Central memory CD4-positive, alpha-beta T cell (primary cell): Measurements from ENCODE around the gene PAM16.
"Not testable (repeated sequence)": the region's sequence is repeated elsewhere in the genome, so short reads cannot be mapped to it uniquely, and the experiment has no call there.

Experiments
- DNase-seq: peaks from one replicate; pipeline ENCODE4 v3.0.0; 2022

Gene PAM16

DNA sequence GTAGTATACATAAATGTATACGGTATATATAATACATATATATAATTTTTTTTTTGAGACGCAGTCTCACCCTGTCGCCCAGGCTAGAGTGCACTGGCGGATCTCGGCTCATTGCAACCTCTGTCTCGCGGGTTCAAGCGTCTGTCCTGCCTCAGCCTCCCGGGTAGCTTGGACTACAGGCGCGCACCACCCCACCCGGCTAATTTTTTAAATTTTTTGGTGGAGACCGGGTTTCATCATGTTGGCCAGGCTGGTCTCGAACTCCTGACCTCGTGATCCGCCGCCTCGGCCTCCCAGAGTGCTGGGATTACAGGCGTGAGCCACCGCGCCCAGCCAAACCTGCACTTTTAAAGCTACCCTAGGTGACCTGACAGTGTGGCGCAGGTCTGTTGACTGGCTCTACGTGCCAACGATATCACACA lies 745 bp downstream of the PAM16 start:
- no peak for DNase-seq

DNA sequence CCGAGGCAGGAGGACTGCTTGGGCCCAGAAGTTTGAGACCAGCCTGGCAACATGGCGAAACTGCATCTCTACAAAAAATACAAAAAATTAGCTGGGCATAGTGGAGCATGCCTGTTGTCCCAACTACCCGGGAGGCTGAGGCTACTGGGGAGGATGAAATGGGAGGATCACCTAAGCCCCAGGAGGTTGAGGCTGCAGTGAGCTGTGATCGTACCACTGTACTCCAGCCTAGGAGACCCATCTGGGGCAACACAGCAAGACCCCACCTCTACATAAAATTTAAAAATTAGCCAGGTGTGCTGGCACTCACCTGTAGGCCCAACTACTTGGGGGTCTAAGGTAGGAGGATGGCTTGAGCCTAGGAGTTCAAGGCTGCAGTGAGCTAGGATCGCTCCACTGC lies 1.8 kb downstream of the PAM16 start:
- no peak for DNase-seq

DNA sequence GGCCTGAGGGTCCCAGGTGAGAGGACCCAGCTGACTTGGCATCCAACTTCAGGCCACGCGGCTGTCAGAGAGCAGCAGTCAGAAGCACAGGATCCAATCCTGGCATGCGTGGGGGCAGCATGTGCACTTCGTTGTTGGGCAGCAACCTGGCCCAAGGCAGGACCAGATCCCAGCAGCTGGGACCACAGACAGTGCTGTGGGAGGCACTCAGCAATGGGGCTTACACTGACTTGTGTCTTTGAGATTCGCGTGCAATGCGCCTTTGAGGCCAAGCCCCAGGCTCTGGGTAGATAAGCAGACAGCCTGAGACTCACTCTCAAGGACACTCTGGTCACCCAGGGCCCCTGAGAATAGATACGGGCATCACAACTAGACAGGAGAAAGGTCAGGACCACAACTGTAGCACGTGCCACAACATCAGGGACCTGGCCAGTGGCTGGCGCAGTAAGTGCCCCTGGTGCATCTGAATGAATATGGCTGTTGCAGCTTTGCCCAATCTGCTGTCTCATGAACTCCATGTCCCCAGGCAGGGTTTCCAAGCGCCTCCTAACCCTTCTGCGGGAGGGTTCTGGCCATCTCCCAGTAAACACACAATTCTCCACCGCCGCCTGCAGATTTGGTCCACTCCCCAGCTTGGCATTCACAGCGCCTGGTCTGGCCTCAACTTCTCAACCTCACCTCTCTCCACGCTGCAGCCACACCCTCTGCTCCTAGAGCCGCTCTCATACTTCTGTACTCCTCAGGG lies 3.2 kb downstream of the PAM16 start:
- no peak for DNase-seq

DNA sequence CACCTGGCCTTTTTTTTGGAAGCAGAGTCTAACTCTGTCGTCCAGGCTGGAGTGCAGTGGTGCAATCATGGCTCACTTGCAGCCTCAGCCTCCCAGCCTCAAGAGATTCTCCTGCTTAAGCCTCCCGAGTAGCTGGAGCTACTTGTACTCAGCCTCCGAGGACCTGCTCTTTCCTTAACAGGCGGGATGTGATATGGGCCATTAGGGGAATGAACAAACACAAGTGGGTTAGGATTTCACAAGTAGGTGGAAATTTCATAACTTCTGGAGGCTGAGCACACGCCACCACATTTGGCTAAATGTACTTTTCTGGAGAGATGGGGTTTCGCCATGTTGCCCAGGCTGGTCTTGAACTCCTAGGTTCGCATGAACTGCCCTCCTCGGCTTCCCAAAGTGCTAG lies 4.1 kb downstream of the PAM16 start:
- DNase-seq, result no peak

DNA sequence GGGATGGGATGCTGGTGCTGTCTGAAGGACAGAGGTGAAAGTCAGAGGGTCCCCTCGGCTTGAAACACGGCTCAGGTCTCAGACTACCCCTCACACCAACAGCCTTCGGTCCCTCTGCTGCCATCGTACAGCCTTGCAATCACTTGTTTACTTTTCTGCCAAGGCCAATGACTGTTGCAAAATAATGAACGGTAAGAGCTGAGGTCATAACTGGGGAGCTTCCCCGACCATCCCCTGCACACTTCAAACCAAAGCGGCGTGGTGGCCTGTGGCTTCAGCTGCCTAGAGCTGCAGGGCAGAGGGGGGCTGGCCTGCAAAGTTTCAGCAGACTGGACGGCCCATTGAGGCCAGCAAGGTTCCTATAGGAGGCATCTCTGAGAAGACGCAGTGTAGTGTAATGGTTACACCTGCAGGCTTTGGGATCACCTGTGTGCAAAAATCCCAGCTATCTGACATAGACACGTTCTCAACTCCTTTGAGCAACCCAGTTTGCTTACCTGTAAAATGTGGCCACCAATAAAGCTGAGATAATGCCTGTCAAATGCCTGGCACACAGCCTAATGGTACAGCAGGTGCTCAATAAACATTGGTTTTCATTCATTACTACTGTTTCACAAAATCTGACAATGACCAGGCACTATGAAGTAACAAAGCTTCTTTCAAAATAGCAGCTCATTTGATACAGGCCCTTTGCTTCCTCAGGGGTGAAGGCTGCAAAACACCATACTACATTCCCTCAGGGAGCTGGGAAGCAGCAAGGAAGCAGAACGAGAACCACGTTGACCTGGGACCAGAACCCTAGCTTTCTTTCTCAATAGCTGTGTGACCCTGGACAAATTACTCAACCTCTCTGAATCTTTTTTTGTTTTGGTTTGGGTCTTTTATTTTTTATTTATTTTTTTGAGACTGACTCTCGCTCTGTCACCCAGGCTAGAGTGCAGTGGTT lies 5.0 kb downstream of the PAM16 start:
- DNase-seq, result no peak

DNA sequence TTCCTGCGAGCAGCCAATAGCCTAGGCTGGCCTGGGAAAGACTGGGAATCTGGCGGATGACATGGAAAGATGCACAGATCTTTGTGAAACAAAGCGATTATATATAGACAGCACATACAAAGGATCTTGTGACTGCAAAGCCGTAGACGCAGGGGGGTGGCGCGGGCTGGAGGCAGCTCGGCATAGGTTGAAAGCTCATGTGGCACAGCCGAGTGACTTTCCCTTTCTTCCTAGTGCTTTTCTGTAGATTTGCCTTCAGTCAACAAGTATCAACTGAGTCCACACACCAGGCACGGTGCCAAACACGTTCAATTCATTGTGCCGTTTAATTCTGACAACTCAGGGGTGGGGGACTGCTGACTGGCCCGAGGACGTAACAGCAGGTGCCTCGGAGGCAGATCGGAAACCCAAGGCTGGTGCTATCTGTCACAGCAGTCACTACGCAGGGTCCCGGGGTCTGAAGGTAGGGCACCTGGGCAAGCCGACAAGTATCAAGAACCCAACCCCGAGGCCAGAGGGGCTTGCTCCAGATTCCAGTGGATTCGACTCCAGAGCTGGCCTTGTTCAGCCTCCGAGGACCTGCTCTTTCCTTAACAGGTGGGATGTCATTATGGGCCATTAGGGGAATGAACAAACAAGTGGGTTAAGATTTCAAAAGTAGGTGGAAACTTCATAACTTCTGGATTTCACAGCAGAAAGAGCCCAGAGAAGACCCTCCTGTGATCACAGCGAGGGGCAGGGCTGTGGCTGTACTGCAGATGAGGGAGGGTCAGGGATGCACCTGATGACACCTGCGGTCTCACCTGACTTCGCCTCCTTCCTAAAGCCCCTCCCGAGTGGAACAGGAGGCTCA lies 5.9 kb downstream of the PAM16 start:
- DNase-seq, result no peak

DNA sequence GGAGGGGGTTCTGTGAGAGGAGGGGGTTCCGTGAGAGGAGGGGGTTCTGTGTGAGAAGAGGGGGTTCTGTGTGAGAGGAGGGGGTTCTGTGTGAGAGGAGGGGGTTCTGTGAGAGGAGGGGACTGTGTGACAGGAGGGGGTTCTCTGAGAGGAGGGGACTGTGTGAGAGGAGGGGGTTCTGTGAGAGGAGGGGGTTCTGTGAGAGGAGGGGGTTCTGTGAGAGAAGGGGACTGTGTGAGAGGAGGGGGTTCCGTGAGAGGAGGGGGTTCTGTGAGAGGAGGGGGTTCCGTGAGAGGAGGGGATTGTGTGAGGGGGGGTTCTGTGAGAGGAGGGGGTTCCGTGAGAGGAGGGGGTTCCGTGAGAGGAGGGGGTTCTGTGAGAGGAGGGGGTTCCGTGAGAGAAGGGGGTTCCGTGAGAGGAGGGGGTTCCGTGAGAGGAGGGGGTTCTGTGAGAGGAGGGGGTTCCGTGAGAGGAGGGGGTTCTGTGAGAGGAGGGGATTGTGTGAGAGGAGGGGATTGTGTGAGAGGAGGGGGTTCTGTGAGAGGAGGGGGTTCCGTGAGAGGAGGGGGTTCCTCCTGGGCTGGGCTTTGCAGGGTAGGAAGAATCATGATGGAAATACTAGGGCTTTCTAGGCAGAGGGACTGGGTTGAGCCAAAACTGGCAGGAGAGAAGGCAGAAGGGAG lies 6.7 kb downstream of the PAM16 start:
- DNase-seq, result not testable (repeated sequence)

DNA sequence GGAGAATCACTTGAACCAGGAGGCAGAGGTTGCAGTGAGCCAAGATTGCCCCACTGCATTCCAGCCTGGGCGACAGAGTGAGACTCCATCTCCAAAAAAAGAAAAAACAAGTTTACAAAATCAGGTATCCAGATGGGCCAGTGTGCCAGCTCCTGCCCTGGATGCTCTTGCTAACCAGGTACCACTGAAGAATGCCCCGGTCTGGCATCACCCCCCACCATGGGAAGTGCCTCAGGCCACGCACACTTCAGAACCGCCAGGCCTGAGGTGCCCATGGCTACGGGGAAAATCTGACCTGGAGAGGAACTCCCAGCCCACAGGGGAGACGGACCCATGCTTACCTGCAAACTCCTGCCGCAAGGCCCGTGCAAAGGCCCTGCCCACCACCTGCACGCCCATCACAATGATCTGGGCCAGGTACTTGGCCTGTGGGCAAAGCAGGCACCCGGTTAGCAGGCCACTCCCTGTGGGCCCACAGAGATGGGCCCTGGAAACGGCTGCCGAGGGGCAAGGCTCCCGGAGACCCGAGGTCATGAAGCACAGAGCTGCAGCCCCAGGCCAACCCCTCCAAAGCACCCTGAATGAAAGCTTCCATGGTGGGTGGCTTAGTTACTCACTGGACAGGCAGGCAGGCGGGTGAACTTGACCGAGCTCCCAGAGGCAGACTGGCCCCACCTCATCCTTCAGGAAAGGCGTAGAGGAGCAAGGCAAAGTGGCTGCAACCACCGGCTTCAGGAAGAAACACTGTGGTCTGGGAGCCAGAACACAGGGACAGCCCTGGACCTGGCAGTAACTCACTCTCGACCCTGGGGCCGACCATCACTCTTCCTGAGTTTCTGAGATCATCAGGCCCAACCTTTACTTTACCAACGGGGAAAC lies 8.0 kb downstream of the PAM16 start:
- DNase-seq, result no peak

DNA sequence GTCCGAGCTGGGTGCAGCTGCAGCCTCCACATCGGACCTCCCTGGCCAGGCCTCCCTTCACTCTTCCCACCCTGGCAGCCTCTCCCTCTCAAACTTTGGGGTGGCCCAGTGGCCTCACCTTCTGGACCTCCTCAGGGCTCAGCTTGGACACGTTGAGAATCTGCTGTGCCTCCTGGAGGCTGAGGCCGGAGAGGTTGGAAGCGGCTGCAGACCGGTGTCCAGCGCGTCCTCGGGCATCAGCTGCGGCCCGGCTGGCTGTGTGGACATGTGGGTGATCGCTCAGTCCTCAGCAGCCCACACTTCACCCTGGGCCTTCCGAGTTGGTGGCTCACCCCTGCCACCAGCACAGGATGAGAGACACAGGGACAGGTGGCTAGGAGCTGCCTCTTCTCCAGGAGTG lies 9.9 kb downstream of the PAM16 start:
- no peak for DNase-seq

DNA sequence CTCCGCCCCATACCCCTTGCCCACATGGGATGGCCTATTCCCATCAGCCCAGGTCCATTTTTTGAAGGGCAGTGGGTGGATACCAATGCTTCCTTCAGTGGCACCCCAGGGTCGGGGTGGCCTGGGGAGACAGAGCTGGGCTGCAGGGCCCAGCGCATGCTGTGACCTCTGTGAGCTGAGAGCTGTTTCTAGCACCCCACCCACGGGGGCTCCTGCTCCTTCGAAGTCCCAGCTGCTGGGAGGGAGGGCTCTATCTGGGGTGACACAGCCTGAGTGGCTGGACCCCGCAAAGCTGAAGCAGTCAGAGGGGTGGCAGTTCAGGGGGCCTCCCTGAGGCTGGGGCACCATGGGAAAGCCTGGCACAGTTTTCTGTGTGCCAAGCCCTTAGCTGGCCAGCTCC lies 10.7 kb downstream of the PAM16 start:
- DNase-seq, result no peak

DNA sequence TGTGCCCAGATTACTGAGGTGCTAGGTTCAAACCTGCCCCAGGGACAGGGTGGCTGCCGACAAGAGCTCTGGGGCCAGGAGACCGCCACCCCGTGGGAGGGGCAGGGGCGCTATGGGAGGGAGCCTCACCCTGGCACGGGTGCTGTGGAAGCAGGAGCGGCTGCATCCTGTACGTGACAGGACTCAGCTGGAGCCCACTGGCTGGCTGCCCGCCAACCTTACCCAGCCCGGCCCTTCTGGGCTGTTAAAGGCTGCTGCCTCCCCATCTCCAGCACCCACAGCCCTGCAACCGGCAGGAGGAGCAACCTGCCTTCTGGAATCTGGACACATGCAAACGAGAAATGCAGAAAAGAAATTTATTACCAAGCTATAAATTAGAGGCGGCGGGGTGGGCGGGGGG lies 11.2 kb downstream of the PAM16 start:
- DNase-seq, result no peak

DNA sequence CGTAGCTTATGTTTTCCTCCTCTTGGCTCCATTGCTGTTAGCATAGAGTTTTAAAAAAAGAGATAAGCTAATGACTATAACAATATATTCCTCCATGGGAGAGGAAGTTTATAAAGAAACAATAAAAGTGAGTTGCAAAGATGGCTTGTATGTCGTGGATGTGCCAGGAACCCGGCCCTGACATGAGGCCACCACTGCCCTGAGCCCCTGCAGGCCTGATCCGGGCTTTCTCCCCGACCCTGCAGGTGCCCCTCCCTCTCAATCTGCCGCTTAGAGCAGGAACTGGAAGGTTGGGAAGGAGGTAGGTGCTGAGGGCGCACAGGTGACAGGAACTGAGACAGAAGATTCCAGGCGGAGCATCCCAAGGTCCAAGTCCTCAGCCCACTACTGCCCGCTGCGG lies 11.7 kb downstream of the PAM16 start:
- no peak for DNase-seq

DNA sequence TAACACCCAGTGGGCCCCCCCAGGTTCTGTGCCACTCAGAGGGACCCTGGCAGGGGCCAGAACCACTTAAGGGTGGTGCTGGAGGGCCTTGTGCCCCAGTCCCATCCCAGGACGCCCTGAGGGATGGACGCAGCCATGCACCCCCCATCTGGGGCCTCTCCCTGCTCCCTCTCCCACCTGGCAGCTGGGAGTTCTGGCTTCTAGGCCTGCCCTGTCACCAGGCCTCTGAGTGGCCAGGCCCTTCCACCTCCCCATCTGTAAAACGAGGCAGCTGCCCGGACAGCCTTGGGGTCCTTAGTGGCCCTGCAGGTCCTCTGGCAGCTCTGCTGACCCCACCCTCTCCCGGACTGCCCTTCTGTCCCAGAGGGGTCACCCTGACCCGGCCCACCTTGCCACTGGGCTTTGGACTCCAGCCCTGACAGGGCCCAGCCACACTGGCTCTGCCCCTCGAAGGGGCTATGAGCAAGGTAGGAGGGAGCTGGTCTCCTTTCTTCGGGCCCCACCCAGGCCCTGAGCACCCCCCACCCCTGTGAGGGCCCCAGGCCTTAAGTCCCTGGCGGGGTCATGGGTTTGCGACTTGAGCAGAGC lies 12.3 kb downstream of the PAM16 start:
- DNase-seq, result no peak

DNA sequence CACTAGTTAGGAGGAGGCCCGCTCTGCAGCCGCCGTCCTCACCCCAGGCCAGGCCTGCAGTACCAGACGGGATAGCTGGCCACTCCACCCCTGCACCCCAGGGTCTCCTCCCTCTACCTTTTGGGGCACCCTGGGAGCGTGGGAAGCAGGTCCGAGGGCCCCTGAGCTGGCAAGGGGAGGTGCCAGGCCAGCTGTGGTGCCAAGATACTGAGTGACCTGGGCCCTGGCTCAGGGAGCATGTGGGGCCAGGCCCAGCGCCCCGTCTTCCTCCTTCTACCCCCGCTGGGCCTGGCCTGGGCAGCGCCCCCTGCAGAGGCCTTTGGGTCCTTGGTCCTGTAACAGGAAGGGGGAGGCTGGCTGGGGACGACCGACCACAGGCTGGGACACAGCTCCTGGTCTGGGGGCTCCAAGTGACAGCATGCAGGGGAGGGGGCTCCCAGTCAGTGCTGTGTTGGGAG lies 13.0 kb downstream of the PAM16 start:
- no peak for DNase-seq

DNA sequence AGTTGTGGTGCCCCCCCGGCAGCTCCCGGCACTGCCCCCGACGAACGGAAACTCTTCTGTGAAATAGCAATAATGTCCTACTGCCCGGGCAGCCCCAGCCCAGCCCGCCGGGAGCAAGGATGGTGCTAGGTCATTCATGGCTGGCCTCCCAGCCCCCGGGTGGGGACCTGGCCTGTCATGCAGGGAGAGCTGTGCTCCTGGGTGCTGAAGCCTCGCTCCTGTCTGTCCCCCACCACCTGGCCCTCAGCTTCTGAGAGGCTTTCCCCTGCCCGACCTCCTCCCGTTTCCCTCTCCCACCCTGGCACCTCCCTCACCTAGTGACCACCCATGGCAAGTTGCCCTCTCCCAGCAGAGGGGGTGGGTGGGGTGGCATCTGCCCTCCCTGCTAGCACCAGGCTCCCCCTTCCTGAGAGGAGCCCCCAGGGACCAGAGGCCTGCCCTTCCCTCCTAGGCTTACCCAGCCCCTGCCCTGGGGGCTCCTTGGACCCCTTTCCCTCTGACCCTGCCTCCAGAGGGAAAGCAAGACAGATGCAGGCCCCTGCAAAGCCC lies 13.5 kb downstream of the PAM16 start:
- DNase-seq, result no peak

DNA sequence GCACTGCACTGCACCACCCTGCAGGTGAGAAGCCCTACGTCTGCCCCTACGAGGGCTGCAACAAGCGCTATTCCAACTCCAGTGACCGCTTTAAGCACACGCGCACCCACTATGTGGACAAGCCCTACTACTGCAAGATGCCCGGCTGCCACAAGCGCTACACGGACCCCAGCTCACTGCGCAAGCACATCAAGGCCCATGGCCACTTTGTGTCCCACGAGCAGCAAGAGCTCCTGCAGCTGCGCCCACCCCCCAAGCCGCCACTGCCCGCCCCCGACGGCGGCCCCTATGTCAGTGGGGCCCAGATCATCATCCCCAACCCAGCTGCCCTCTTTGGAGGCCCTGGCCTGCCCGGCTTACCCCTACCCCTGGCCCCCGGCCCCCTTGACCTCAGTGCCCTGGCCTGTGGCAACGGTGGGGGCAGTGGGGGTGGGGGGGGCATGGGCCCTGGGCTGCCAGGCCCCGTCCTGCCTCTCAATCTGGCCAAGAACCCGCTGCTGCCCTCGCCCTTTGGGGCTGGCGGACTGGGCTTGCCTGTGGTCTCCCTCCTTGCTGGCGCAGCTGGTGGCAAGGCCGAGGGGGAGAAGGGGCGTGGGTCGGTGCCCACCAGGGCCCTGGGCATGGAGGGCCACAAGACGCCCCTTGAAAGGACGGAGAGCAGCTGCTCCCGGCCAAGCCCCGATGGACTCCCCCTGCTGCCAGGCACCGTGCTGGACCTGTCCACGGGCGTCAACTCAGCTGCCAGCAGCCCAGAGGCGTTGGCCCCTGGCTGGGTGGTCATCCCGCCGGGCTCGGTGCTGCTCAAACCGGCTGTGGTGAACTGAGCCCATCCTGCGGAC lies 14.2 kb downstream of the PAM16 start:
- DNase-seq, result no peak

DNA sequence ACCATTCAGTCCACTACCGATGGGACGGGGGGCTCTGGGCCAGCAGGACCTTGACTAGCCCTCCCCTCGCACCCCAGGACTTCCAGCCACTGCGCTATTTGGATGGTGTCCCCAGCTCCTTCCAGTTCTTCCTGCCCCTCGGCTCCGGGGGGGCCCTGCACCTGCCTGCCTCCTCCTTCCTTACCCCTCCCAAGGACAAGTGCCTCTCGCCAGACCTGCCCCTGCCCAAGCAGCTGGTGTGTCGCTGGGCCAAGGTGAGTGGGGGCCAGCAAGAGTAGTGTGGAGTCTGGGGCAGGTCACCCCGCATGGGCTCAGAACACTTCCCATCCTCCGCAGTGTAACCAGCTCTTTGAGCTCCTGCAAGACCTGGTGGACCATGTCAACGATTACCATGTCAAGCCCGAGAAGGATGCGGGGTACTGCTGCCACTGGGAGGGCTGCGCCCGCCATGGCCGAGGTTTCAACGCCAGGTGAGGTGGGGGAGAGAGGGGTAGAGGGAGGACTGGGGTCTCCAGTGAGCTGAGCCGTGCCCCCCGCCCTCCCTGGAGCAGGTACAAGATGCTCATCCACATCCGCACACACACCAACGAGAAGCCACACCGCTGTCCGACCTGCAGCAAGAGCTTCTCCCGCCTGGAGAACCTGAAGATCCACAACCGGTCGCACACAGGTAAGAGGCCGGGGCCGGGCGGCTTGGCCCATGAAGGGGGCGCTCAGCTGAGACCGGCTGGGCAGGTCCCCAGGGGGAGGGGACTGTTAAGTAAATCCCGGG lies 16.2 kb downstream of the PAM16 start:
- DNase-seq, result no peak

DNA sequence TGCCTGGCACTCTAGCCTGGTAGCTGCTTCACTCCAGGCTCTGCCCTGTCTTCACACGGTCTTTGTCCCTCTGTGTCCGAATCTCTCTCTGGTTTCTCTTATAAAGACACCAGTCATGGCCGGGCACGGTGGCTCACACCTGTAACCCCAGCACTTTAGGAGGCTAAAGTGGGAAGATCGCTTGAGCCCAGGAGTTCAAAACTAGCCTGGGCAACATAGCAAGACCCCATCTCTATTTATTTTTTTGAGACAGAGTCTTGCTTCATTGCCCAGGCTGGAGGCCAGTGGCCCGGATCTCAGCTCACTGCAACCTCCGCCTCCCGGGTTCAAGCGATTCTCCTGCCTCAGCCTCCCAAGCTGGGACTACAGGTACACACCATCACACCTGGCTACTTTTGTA lies 17.4 kb downstream of the PAM16 start:
- DNase-seq, result not testable (repeated sequence)

DNA sequence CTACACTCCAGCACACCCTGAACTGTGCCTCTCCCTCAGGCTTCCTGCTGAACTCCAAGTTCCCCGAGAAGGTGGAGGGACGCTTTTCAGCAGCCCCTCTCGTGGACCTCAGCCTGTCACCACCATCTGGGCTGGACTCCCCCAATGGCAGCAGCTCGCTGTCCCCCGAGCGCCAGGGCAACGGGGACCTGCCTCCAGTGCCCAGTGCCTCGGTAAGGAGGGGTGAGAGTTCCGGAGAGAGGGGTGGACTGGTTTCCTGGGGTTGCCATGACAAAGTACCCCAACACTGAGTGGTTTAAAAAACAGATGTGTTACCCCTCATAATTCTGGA lies 17.8 kb downstream of the PAM16 start:
- DNase-seq, result no peak
